ENCODE measurements around the gene EME2. TPM values are rescaled to one million over a fixed set of nuclear protein-coding genes. Genes with fewer than 3 reads are reported as not detected.

EME2 gene
- total and polyA plus RNA-seq, 2 experiments from 2014 or later: 4.1 to 15.0 TPM

Small RNAs within 50 kb of the gene (microRNA-seq; reads per million reads assigned to microRNA genes)
- 1.8 reads per million for gene MIR3177

Small RNAs within 50 kb of the gene (small RNA-seq; reads per million reads assigned to genes)
- gene MIR3177 (ENCODE audit: low replicate concordance): 0.07 reads per million

Other genes starting within 250 kb of the EME2 start
- 0.14 TPM in 1 of 2 replicates, not detected in the other for gene TMEM204, start 239.1 kb upstream of the EME2 start, total RNA-seq (2014; rRNA removed; shearing (Covaris generic))
- gene TMEM204, start 239.1 kb upstream of the EME2 start, polyA plus RNA-seq (2016; fragmentation: Nextera tagmentation; extraction: Ambion mirVana): 0.21 and 0.23 TPM in 2 replicates
- 15.0 and 28.7 TPM in 2 replicates for gene IFT140, start 160.7 kb upstream of the EME2 start, total RNA-seq (2014; rRNA removed; shearing (Covaris generic))
- gene IFT140, start 160.7 kb upstream of the EME2 start, polyA plus RNA-seq (2016; fragmentation: Nextera tagmentation; extraction: Ambion mirVana): 3.8 and 4.8 TPM in 2 replicates
- gene CRAMP1, start 160.4 kb upstream of the EME2 start, total RNA-seq (2014; rRNA removed; shearing (Covaris generic)): 16.7 and 17.9 TPM in 2 replicates
- gene CRAMP1, start 160.4 kb upstream of the EME2 start, polyA plus RNA-seq (2016; fragmentation: Nextera tagmentation; extraction: Ambion mirVana): 3.4 TPM in 2 replicates
- 139 and 140 TPM in 2 replicates for gene JPT2, start 94.5 kb upstream of the EME2 start, total RNA-seq (2014; rRNA removed; shearing (Covaris generic))
- 43.8 and 47.1 TPM in 2 replicates for gene JPT2, start 94.5 kb upstream of the EME2 start, polyA plus RNA-seq (2016; fragmentation: Nextera tagmentation; extraction: Ambion mirVana)
- 52.2 and 58.4 TPM in 2 replicates for gene MAPK8IP3, start 66.6 kb upstream of the EME2 start, total RNA-seq (2014; rRNA removed; shearing (Covaris generic))
- 10.7 and 11.3 TPM in 2 replicates for gene MAPK8IP3, start 66.6 kb upstream of the EME2 start, polyA plus RNA-seq (2016; fragmentation: Nextera tagmentation; extraction: Ambion mirVana)
- gene NME3, start 1.3 kb upstream of the EME2 start, total RNA-seq (2014; rRNA removed; shearing (Covaris generic)): 73.7 and 95.3 TPM in 2 replicates
- 130 and 153 TPM in 2 replicates for gene NME3, start 1.3 kb upstream of the EME2 start, polyA plus RNA-seq (2016; fragmentation: Nextera tagmentation; extraction: Ambion mirVana)
- 223 and 248 TPM in 2 replicates for gene MRPS34, start 324 bp downstream of the EME2 start, total RNA-seq (2014; rRNA removed; shearing (Covaris generic))
- gene MRPS34, start 324 bp downstream of the EME2 start, polyA plus RNA-seq (2016; fragmentation: Nextera tagmentation; extraction: Ambion mirVana): 370 and 391 TPM in 2 replicates
- gene SPSB3, start 9.8 kb downstream of the EME2 start, total RNA-seq (2014; rRNA removed; shearing (Covaris generic)): 34.7 and 42.8 TPM in 2 replicates
- gene SPSB3, start 9.8 kb downstream of the EME2 start, polyA plus RNA-seq (2016; fragmentation: Nextera tagmentation; extraction: Ambion mirVana): 27.1 and 33.9 TPM in 2 replicates
- 143 and 175 TPM in 2 replicates for gene NUBP2, start 10.2 kb downstream of the EME2 start, total RNA-seq (2014; rRNA removed; shearing (Covaris generic))
- gene NUBP2, start 10.2 kb downstream of the EME2 start, polyA plus RNA-seq (2016; fragmentation: Nextera tagmentation; extraction: Ambion mirVana): 79.0 and 79.4 TPM in 2 replicates
- not detected in 2 replicates for gene IGFALS, start 20.9 kb downstream of the EME2 start, total RNA-seq (2014; rRNA removed; shearing (Covaris generic))
- 0.16 TPM in 1 of 2 replicates, not detected in the other for gene IGFALS, start 20.9 kb downstream of the EME2 start, polyA plus RNA-seq (2016; fragmentation: Nextera tagmentation; extraction: Ambion mirVana)
- gene HAGH, start 54.0 kb downstream of the EME2 start, total RNA-seq (2014; rRNA removed; shearing (Covaris generic)): 24.7 and 30.6 TPM in 2 replicates
- gene HAGH, start 54.0 kb downstream of the EME2 start, polyA plus RNA-seq (2016; fragmentation: Nextera tagmentation; extraction: Ambion mirVana): 28.5 and 28.9 TPM in 2 replicates
- gene FAHD1, start 54.4 kb downstream of the EME2 start, total RNA-seq (2014; rRNA removed; shearing (Covaris generic)): 17.3 and 21.0 TPM in 2 replicates
- 23.9 and 24.2 TPM in 2 replicates for gene FAHD1, start 54.4 kb downstream of the EME2 start, polyA plus RNA-seq (2016; fragmentation: Nextera tagmentation; extraction: Ambion mirVana)
- 6.3 and 7.3 TPM in 2 replicates for gene MEIOB, start 99.4 kb downstream of the EME2 start, total RNA-seq (2014; rRNA removed; shearing (Covaris generic))
- 7.7 and 8.7 TPM in 2 replicates for gene MEIOB, start 99.4 kb downstream of the EME2 start, polyA plus RNA-seq (2016; fragmentation: Nextera tagmentation; extraction: Ambion mirVana)
- not detected in 2 replicates for gene HS3ST6, start 145.6 kb downstream of the EME2 start, total RNA-seq (2014; rRNA removed; shearing (Covaris generic))
- 0.17 and 0.21 TPM in 2 replicates for gene HS3ST6, start 145.6 kb downstream of the EME2 start, polyA plus RNA-seq (2016; fragmentation: Nextera tagmentation; extraction: Ambion mirVana)
- gene MSRB1, start 170.4 kb downstream of the EME2 start, total RNA-seq (2014; rRNA removed; shearing (Covaris generic)): 23.9 and 31.3 TPM in 2 replicates
- gene MSRB1, start 170.4 kb downstream of the EME2 start, polyA plus RNA-seq (2016; fragmentation: Nextera tagmentation; extraction: Ambion mirVana): 29.6 and 30.4 TPM in 2 replicates
- gene RPL3L, start 181.9 kb downstream of the EME2 start, total RNA-seq (2014; rRNA removed; shearing (Covaris generic)): 0.31 and 0.59 TPM in 2 replicates
- gene RPL3L, start 181.9 kb downstream of the EME2 start, polyA plus RNA-seq (2016; fragmentation: Nextera tagmentation; extraction: Ambion mirVana): 0.68 and 1.1 TPM in 2 replicates
- gene NDUFB10, start 186.7 kb downstream of the EME2 start, total RNA-seq (2014; rRNA removed; shearing (Covaris generic)): 244 and 280 TPM in 2 replicates
- 495 and 527 TPM in 2 replicates for gene NDUFB10, start 186.7 kb downstream of the EME2 start, polyA plus RNA-seq (2016; fragmentation: Nextera tagmentation; extraction: Ambion mirVana)
- 3,232 and 3,786 TPM in 2 replicates for gene RPS2, start 192.0 kb downstream of the EME2 start, total RNA-seq (2014; rRNA removed; shearing (Covaris generic))
- gene RPS2, start 192.0 kb downstream of the EME2 start, polyA plus RNA-seq (2016; fragmentation: Nextera tagmentation; extraction: Ambion mirVana): 3,992 and 4,335 TPM in 2 replicates
- gene RNF151, start 194.0 kb downstream of the EME2 start, total RNA-seq (2014; rRNA removed; shearing (Covaris generic)): not detected in 2 replicates
- gene RNF151, start 194.0 kb downstream of the EME2 start, polyA plus RNA-seq (2016; fragmentation: Nextera tagmentation; extraction: Ambion mirVana): not detected in 2 replicates
- gene TBL3, start 199.2 kb downstream of the EME2 start, total RNA-seq (2014; rRNA removed; shearing (Covaris generic)): 122 and 157 TPM in 2 replicates
- 67.0 and 68.8 TPM in 2 replicates for gene TBL3, start 199.2 kb downstream of the EME2 start, polyA plus RNA-seq (2016; fragmentation: Nextera tagmentation; extraction: Ambion mirVana)
- 1.2 and 2.0 TPM in 2 replicates for gene NOXO1, start 208.7 kb downstream of the EME2 start, total RNA-seq (2014; rRNA removed; shearing (Covaris generic))
- 2.0 and 2.6 TPM in 2 replicates for gene NOXO1, start 208.7 kb downstream of the EME2 start, polyA plus RNA-seq (2016; fragmentation: Nextera tagmentation; extraction: Ambion mirVana)
- 40.1 and 53.2 TPM in 2 replicates for gene GFER, start 211.4 kb downstream of the EME2 start, total RNA-seq (2014; rRNA removed; shearing (Covaris generic))
- gene GFER, start 211.4 kb downstream of the EME2 start, polyA plus RNA-seq (2016; fragmentation: Nextera tagmentation; extraction: Ambion mirVana): 64.5 and 68.5 TPM in 2 replicates
- 72.2 and 77.7 TPM in 2 replicates for gene SYNGR3, start 217.2 kb downstream of the EME2 start, total RNA-seq (2014; rRNA removed; shearing (Covaris generic))
- 44.7 and 45.4 TPM in 2 replicates for gene SYNGR3, start 217.2 kb downstream of the EME2 start, polyA plus RNA-seq (2016; fragmentation: Nextera tagmentation; extraction: Ambion mirVana)
- gene ZNF598, start 237.0 kb downstream of the EME2 start, total RNA-seq (2014; rRNA removed; shearing (Covaris generic)): 31.7 and 48.6 TPM in 2 replicates
- 8.5 and 10.2 TPM in 2 replicates for gene ZNF598, start 237.0 kb downstream of the EME2 start, polyA plus RNA-seq (2016; fragmentation: Nextera tagmentation; extraction: Ambion mirVana)
- gene NPW, start 247.0 kb downstream of the EME2 start, total RNA-seq (2014; rRNA removed; shearing (Covaris generic)): 1.9 and 4.5 TPM in 2 replicates
- 37.0 and 37.6 TPM in 2 replicates for gene NPW, start 247.0 kb downstream of the EME2 start, polyA plus RNA-seq (2016; fragmentation: Nextera tagmentation; extraction: Ambion mirVana)

Measured in GM23338 (cell line).